Transverse colon (tissue), 4 donors: ENCODE measurements around the gene DLX2. TPM values are rescaled to one million over a fixed set of nuclear protein-coding genes. Genes with fewer than 3 reads are reported as not detected.
"Not testable (repeated sequence)": the region's sequence is repeated elsewhere in the genome, so short reads cannot be mapped to it uniquely, and the experiment has no call there.

ENCODE experiments used
- DNase-seq: peaks from one replicate; pipeline ENCODE4 v3.0.0-alpha.2; 2019
- H3K27ac ChIP-seq, 4 donors: fragments of 200-600 bp; sonication (generic); 2 replicates each; pipeline ENCODE4 v1.5.1; 2016 to 2018; ENCODE audit warnings: inconsistent platforms in 4 of 4
- H3K27me3 ChIP-seq: fragments of 200-600 bp; sonication (generic); 2 replicates; pipeline ENCODE4 v1.5.1; 2017; ENCODE audit warnings: inconsistent platforms
- H3K36me3 ChIP-seq, 4 donors: fragments of 200-600 bp; sonication (generic); 2 replicates each; pipeline ENCODE4 v1.5.1; 2017 to 2019; ENCODE audit warnings: inconsistent platforms in 4 of 4
- H3K4me1 ChIP-seq, 4 donors: fragments of 200-600 bp; sonication (generic); 2 replicates each; pipeline ENCODE4 v1.5.1; 2017 to 2020; ENCODE audit warnings: inconsistent platforms in 4 of 4
- H3K4me3 ChIP-seq, 4 donors: fragments of 200-600 bp; sonication (generic); 1 replicate in 1 of 4; 2 replicates in 3 of 4; pipeline versions ENCODE4 v1.5.1 to v1.6.1; 2017 to 2019; ENCODE audit warnings: inconsistent platforms in 4 of 4
- H3K9me3 ChIP-seq, 2 donors: fragments of 200-600 bp; sonication (generic); 2 replicates each; pipeline ENCODE4 v1.5.1; 2017 to 2019; ENCODE audit warnings: inconsistent platforms in 2 of 2
- CTCF ChIP-seq, 5 experiments: fragments of 200-600 bp in 3 of 5; fragments of 450-650 bp in 2 of 5; sonication (generic) in 3 of 5; IDR thresholded peaks; 1 replicate in 2 of 5; 2 replicates in 3 of 5; pipeline ENCODE4 v1.5.1; 2016 to 2017; ENCODE audit warnings: antibody characterized with exemption in 5 of 5, inconsistent platforms in 3 of 5, mild to moderate bottlenecking in 2 of 5, moderate library complexity in 1 of 5
- EP300 ChIP-seq: sonication (generic); formaldehyde crosslinking; IDR thresholded peaks from one replicate; pipeline ENCODE4 v1.6.1; 2017; ENCODE audit warnings: antibody characterized with exemption, low read depth
- POLR2A ChIP-seq: fragments of 450-650 bp; IDR thresholded peaks from one replicate; pipeline ENCODE4 v1.6.1; 2016; ENCODE audit warnings: antibody characterized with exemption, mild to moderate bottlenecking, moderate library complexity
- POLR2AphosphoS5 ChIP-seq, 3 donors: sonication (generic); formaldehyde crosslinking; IDR thresholded peaks; one replicate each; pipeline ENCODE4 v1.6.1; 2016; ENCODE audit warnings: antibody characterized with exemption in 3 of 3
- WGBS, 2 donors: methylation state at CpG; one replicate each; pipeline ENCODE4 v1.1.5; 2018; ENCODE audit warnings: low coverage in 1 of 2; 5-methylcytosine and 5-hydroxymethylcytosine counted together
- in situ Hi-C, 4 donors: fragments of 200-750 bp; cut with MboI; loops; one replicate each; pipeline versions ENCODE4 v1.15.0 to v1.15.1; 2017; ENCODE audit warnings: low sequenced_read_pairs in 3 of 4, low pct_ligation_motif_present in 1 of 4, low pct_unique_long_range_greater_than_20kb in 1 of 4
- intact Hi-C: fragments of 100-400 bp; cut with DNase I; formaldehyde crosslinking; loops from one replicate; pipeline ENCODE4 v1.15.1; 2023; ENCODE audit warnings: low total_unique reads
- total RNA-seq, 4 donors: library from RNA; depleted of rRNA; stranded (reverse); fragments of >200 nt; gene quantifications; one replicate each; pipeline ENCODE4 v1.1.0, GENCODE V29; 2016

The DLX2 gene
- total RNA-seq, 4 donors from 2014 or later, result 0.16 TPM; not detected in 3

GRCh38 chr2:172065111-172065510 is 37.6 kb downstream of the DLX2 start:
- H3K36me3 ChIP-seq, result peaks cover 0 to 6% (median 0%) of the 10 kb centered on the region in 4 donors

GRCh38 chr2:172063446-172063845 is 39.3 kb downstream of the DLX2 start:
- Histone ChIP-seq H3K27ac (no peak overlapping the region), H3K4me3 (no peak overlapping the region), H3K36me3 (peaks cover 0 to 6% (median 0%) of the 10 kb centered on the region in 4 donors), H3K9me3 (no peaks in the 10 kb centered on the region), H3K4me1 (no peaks in the 10 kb centered on the region), H3K27me3 (no peaks in the 10 kb centered on the region)
- no peak for TF ChIP-seq POLR2AphosphoS5 (IDR thresholded peaks at IDR 0.05)
- TF ChIP-seq POLR2A, result no peak
- no peak for TF ChIP-seq CTCF (IDR thresholded peaks at IDR 0.05)
- TF ChIP-seq EP300, result no peak
- intact Hi-C loops (no loop called here), in situ Hi-C loops (no loop called here)
- DNase-seq, result no peak
- WGBS, 2 donors, result 93 to 97% methylated on average over 6 to 9 of the region's 9 CpGs

More at GRCh38 chr2:172065111-172065510, 37.6 kb downstream of the DLX2 start:
- TF ChIP-seq EP300 (no peak), CTCF (IDR thresholded peaks at IDR 0.05) (no peak), POLR2A (no peak), POLR2AphosphoS5 (IDR thresholded peaks at IDR 0.05) (no peak)
- in situ Hi-C loops (no loop called here), intact Hi-C loops (no loop called here)
- 91 to 95% methylated on average over 4 of the region's 4 CpGs for WGBS, 2 donors
- H3K27me3 ChIP-seq, result no peaks in the 10 kb centered on the region
- no peak overlapping the region for H3K4me3 ChIP-seq
- DNase-seq, result no peak
- no peaks in the 10 kb centered on the region for H3K4me1 ChIP-seq
- no peaks in the 10 kb centered on the region for H3K9me3 ChIP-seq
- no peak overlapping the region for H3K27ac ChIP-seq

- Histone ChIP-seq H3K36me3 (peaks cover 0 to 6% (median 0%) of the 10 kb centered on the region in 4 donors), H3K27ac (no peak overlapping the region), H3K4me3 (no peak overlapping the region), H3K27me3 (no peaks in the 10 kb centered on the region), H3K9me3 (no peaks in the 10 kb centered on the region), H3K4me1 (no peaks in the 10 kb centered on the region)
- TF ChIP-seq POLR2A (no peak), CTCF (IDR thresholded peaks at IDR 0.05) (no peak), POLR2AphosphoS5 (IDR thresholded peaks at IDR 0.05) (no peak), EP300 (no peak)
- DNase-seq, result no peak
- intact Hi-C loops (no loop called here), in situ Hi-C loops (no loop called here)
- WGBS, 2 donors, result 100% methylated on average over 1 of the region's 1 CpG; no CpG with 5 or more reads in 1 of the 2 donors
These were observed 40.2 kb downstream of the DLX2 start for GRCh38 chr2:172062402-172063004.

GRCh38 chr2:172060118-172060517 is 42.6 kb downstream of the DLX2 start:
- intact Hi-C loops, H3K27me3 ChIP-seq: not testable (repeated sequence)

GRCh38 chr2:172058660-172059059 is 44.0 kb downstream of the DLX2 start:
- DNase-seq, result no peak
- intact Hi-C loops, result no loop called here
- H3K36me3 ChIP-seq, result no peaks in the 10 kb centered on the region
- no peak for TF ChIP-seq EP300
- TF ChIP-seq POLR2A, result no peak
- no peak for TF ChIP-seq CTCF (IDR thresholded peaks at IDR 0.05)
- no peak for TF ChIP-seq POLR2AphosphoS5 (IDR thresholded peaks at IDR 0.05)
- no peaks in the 10 kb centered on the region for H3K4me1 ChIP-seq
- H3K4me3 ChIP-seq, result no peak overlapping the region
- H3K9me3 ChIP-seq, result no peaks in the 10 kb centered on the region
- 90 to 96% methylated on average over 5 of the region's 5 CpGs for WGBS, 2 donors
- H3K27me3 ChIP-seq, result no peaks in the 10 kb centered on the region
- no peak overlapping the region for H3K27ac ChIP-seq
- in situ Hi-C loops, result no loop called here

More at GRCh38 chr2:172060118-172060517, 42.6 kb downstream of the DLX2 start:
- H3K9me3 ChIP-seq, DNase-seq, H3K4me3 ChIP-seq, H3K4me1 ChIP-seq, in situ Hi-C loops, H3K27ac ChIP-seq, H3K36me3 ChIP-seq: not testable (repeated sequence)
- WGBS, 2 donors, result 91% methylated on average over 5 of the region's 5 CpGs
